Gastroesophageal sphincter (tissue), 4 donors: ENCODE data around the gene MRTFB. TPM values are rescaled to one million over a fixed set of nuclear protein-coding genes. Genes with fewer than 3 reads are reported as not detected.

Experiments used
- ATAC-seq: fragments of 150-250 bp; one replicate; pipeline ENCODE4 v1.9.1; 2016; ENCODE audit warnings: mild to moderate bottlenecking, moderate library complexity
- H3K27ac ChIP-seq, 4 donors: fragments of 200-600 bp; sonication (generic) in 3 of 4; 1 replicate in 3 of 4; 2 replicates in 1 of 4; pipeline ENCODE4 v1.5.1; 2016 to 2019
- H3K27me3 ChIP-seq: fragments of 200-600 bp; sonication (generic); one replicate; pipeline ENCODE4 v1.5.1; 2019
- H3K36me3 ChIP-seq, 2 donors: fragments of 200-600 bp; sonication (generic); one replicate each; pipeline ENCODE4 v1.5.1; 2019; ENCODE audit warnings: control low read depth in 1 of 2
- H3K4me1 ChIP-seq, 3 donors: fragments of 200-600 bp; sonication (generic); 1 replicate in 2 of 3; 2 replicates in 1 of 3; pipeline ENCODE4 v1.5.1; 2016 to 2019; ENCODE audit warnings: control low read depth in 2 of 3
- H3K4me3 ChIP-seq, 2 donors: fragments of 200-600 bp; sonication (generic); one replicate each; pipeline ENCODE4 v1.5.1; 2019; ENCODE audit warnings: mild to moderate bottlenecking in 1 of 2, moderate library complexity in 1 of 2
- H3K9me3 ChIP-seq, 3 donors: fragments of 200-600 bp; sonication (generic); one replicate each; pipeline ENCODE4 v1.5.1; 2017 to 2019; ENCODE audit warnings: control low read depth in 2 of 3
- EP300 ChIP-seq: sonication (generic); formaldehyde crosslinking; IDR thresholded peaks from one replicate; pipeline ENCODE4 v1.6.1; 2017; ENCODE audit warnings: antibody characterized with exemption, mild to moderate bottlenecking
- POLR2A ChIP-seq, 2 donors: fragments of 450-650 bp; IDR thresholded peaks; one replicate each; pipeline ENCODE4 v1.6.1; 2017; ENCODE audit warnings: antibody characterized with exemption in 2 of 2, mild to moderate bottlenecking in 2 of 2, moderate library complexity in 1 of 2
- POLR2AphosphoS5 ChIP-seq: sonication (generic); formaldehyde crosslinking; IDR thresholded peaks from one replicate; pipeline ENCODE4 v1.6.1; 2017; ENCODE audit warnings: antibody characterized with exemption
- WGBS, 2 donors: methylation state at CpG; one replicate each; pipeline ENCODE4 v1.1.5; 2018; ENCODE audit warnings: low coverage in 1 of 2; 5-methylcytosine and 5-hydroxymethylcytosine counted together
- total RNA-seq, 4 donors: library from RNA; depleted of rRNA; stranded (reverse); fragments of >200 nt; gene quantifications; one replicate each; pipeline ENCODE4 v1.1.0, GENCODE V29; 2016
- TF ChIP-seq, protein P1 (sequence below), 4 experiments: fragments of 200-600 bp in 2 of 4; fragments of 450-650 bp in 2 of 4; sonication (generic) in 1 of 4; IDR thresholded peaks; one replicate each; pipeline ENCODE4 v1.5.1; 2017 to 2019; ENCODE audit warnings: antibody characterized with exemption in 4 of 4, mild to moderate bottlenecking in 2 of 4, moderate library complexity in 2 of 4

MRTFB gene
- total RNA-seq, 4 donors from 2014 or later = 38.8 to 53.1 (median 41.1) TPM

DNA sequence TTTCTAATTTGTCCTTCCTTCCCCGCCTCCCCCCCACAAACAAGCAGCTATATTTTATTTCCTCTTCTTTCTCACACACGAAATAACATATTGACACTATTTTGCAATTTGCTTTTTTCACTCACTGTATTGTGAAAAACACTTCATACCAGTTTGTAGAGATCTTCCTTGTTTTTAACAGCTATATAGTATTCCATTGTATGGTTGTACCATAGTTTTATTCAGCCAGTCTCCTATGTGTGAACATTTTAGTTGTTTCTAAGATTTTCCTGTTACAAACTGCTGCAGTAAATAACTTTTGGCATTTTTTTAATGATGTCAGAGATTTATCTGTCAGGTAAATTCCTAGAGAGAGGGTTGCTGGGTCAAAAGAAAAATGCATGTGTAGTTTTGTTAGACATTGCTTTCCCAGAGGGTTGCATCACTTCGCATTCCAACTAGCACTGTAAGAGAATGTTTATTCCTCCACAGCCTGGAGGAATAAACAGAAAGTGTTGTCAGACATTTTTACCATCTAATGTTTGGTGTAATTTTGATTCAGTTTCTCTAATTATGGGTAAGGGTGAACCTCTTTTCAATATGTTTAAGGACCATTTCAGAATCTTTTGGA, 101.2 kb downstream of the MRTFB start:
- WGBS, 2 donors = 95 to 96% methylated on average over 3 of the region's 3 CpGs
- Histone ChIP-seq H3K27ac (no peak overlapping the region), H3K36me3 (no peaks in the 10 kb centered on the region), H3K4me1 (no peaks in the 10 kb centered on the region), H3K4me3 (no peak overlapping the region), H3K9me3 (no peaks in the 10 kb centered on the region), H3K27me3 (no peaks in the 10 kb centered on the region)
- TF ChIP-seq POLR2A (IDR thresholded peaks at IDR 0.05) (no peak), POLR2AphosphoS5 (no peak), EP300 (no peak)
- TF ChIP-seq, protein P1, sequence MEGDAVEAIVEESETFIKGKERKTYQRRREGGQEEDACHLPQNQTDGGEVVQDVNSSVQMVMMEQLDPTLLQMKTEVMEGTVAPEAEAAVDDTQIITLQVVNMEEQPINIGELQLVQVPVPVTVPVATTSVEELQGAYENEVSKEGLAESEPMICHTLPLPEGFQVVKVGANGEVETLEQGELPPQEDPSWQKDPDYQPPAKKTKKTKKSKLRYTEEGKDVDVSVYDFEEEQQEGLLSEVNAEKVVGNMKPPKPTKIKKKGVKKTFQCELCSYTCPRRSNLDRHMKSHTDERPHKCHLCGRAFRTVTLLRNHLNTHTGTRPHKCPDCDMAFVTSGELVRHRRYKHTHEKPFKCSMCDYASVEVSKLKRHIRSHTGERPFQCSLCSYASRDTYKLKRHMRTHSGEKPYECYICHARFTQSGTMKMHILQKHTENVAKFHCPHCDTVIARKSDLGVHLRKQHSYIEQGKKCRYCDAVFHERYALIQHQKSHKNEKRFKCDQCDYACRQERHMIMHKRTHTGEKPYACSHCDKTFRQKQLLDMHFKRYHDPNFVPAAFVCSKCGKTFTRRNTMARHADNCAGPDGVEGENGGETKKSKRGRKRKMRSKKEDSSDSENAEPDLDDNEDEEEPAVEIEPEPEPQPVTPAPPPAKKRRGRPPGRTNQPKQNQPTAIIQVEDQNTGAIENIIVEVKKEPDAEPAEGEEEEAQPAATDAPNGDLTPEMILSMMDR (IDR thresholded peaks at IDR 0.05) = no peak
- ATAC-seq = no peak

DNA sequence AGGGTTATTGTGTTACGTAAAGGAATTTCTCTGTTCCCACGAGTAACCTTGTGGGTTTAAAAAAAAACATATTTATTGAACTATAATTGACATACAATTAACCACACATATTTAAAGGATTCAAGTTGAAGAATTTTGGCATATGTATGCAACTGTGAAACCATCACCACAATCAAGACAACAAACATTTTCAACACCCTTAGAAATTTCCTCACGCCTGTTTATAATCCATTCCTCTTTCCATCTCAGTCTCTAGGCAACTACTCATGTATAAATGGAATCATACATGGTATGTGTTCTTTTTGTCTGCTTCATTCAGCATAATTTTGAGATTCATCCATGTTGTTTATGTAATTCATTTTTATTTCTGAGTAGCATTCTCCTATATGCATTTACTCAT, 104.0 kb downstream of the MRTFB start:
- no peak for TF ChIP-seq POLR2AphosphoS5
- TF ChIP-seq, protein P1 (IDR thresholded peaks at IDR 0.05) = no peak
- no peak for TF ChIP-seq EP300
- no peak for TF ChIP-seq POLR2A (IDR thresholded peaks at IDR 0.05)
- WGBS, 2 donors = 88 to 96% methylated on average over 3 of the region's 3 CpGs
- no peak overlapping the region for H3K27ac ChIP-seq
- H3K4me3 ChIP-seq = no peak overlapping the region
- no peaks in the 10 kb centered on the region for H3K27me3 ChIP-seq
- no peaks in the 10 kb centered on the region for H3K4me1 ChIP-seq
- H3K9me3 ChIP-seq = no peaks in the 10 kb centered on the region
- no peak for ATAC-seq
- H3K36me3 ChIP-seq = no peaks in the 10 kb centered on the region

DNA sequence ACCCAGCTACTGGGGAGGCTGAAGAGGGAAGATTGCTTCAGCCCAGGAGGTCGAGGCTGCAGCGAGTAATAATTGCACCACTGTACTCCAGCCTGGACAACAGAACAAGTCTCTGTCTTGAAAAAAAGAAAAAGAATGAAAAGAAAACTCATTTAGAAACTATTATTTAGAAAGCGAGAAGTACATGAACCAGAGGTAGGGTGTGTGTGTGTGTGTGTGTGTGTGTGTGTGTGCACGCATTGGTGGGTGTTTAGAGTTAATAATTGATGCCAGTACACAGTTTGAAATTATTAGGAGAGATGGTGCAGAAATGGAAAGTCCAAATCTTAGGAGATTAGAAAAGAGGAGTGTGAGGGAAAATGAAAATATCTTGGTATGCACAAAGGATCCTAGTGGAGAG, 106.6 kb downstream of the MRTFB start:
- no peak for ATAC-seq
- H3K4me1 ChIP-seq = peaks cover 0 to 16% (median 0%) of the 10 kb centered on the region in 3 donors
- H3K9me3 ChIP-seq = no peaks in the 10 kb centered on the region
- no peaks in the 10 kb centered on the region for H3K36me3 ChIP-seq
- TF ChIP-seq POLR2AphosphoS5 (no peak), EP300 (no peak), POLR2A (IDR thresholded peaks at IDR 0.05) (no peak)
- TF ChIP-seq, protein P1 (IDR thresholded peaks at IDR 0.05) = no peak
- no peak overlapping the region for H3K4me3 ChIP-seq
- no peaks in the 10 kb centered on the region for H3K27me3 ChIP-seq
- H3K27ac ChIP-seq = no peak overlapping the region
- WGBS, 2 donors = 92 to 94% methylated on average over 4 of the region's 4 CpGs

DNA sequence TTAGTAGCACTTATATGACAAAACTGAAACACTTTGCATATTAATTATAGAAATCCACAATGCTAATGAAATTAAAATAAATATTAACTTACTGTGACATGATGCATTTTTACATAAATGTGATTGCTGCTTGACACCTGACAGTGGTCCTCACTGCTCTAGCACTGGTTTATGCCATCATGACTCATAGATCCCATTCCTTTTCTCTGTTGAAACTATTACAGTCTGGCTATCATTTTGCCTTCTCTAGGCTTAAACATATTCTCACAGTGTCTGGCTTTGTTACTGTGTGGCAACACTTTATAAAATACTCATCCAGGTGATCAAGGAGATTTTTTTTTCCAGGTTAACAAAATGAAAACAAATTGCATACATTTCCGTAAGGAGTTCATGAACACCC, 108.0 kb downstream of the MRTFB start:
- no peak overlapping the region for H3K4me3 ChIP-seq
- H3K27ac ChIP-seq = no peak overlapping the region
- H3K9me3 ChIP-seq = no peaks in the 10 kb centered on the region
- 100% methylated on average over 1 of the region's 1 CpG for WGBS, 2 donors
- H3K4me1 ChIP-seq = peaks cover 0 to 19% (median 0%) of the 10 kb centered on the region in 3 donors
- no peak for ATAC-seq
- H3K27me3 ChIP-seq = no peaks in the 10 kb centered on the region
- TF ChIP-seq, protein P1 (IDR thresholded peaks at IDR 0.05) = no peak
- TF ChIP-seq EP300 = no peak
- no peak for TF ChIP-seq POLR2AphosphoS5
- no peak for TF ChIP-seq POLR2A (IDR thresholded peaks at IDR 0.05)
- H3K36me3 ChIP-seq = no peaks in the 10 kb centered on the region

DNA sequence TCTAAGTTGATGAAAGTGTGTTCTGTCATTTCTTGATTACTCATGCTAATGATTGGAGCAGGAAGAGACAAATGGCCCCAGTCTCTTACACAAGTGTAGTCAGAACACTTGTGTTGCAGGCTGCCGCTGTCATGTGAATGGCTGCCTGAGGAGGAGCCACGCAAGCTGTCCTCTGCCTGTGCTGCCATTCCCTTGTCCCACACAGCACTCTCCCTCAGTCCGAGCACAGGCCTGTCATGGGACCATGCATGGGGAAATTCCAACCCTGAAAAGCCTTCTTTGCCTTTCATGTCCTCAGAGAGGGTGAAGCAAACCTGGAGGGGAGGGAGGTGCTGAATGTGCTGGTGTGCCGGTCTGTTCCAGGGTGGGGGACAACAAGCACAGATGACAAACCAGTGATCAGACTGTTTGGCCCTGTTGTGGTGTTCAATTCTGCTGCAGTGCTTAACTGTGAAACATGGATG, 109.4 kb downstream of the MRTFB start:
- TF ChIP-seq POLR2A (IDR thresholded peaks at IDR 0.05) (no peak), EP300 (no peak), POLR2AphosphoS5 (no peak)
- TF ChIP-seq, protein P1 (IDR thresholded peaks at IDR 0.05) = no peak
- H3K36me3 ChIP-seq = no peaks in the 10 kb centered on the region
- 92 to 100% methylated on average over 4 of the region's 4 CpGs for WGBS, 2 donors
- no peak overlapping the region for H3K4me3 ChIP-seq
- H3K27me3 ChIP-seq = no peaks in the 10 kb centered on the region
- H3K27ac ChIP-seq = no peak overlapping the region
- peaks cover under 1 to 32% (median 4%) of the 10 kb centered on the region in 3 donors for H3K4me1 ChIP-seq
- H3K9me3 ChIP-seq = no peaks in the 10 kb centered on the region
- no peak for ATAC-seq
